HCT116 (cell line): ENCODE data around the gene IFT25. TPM values are rescaled to one million over a fixed set of nuclear protein-coding genes. Genes with fewer than 3 reads are reported as not detected.

ENCODE experiments used
- ATAC-seq: fragments of 200-7000 bp; cut with Tn5 transposase; 2 replicates; pipeline ENCODE4 v1.9.1; 2020; ENCODE audit warnings: mild to moderate bottlenecking, moderate library complexity
- BruUV-seq: library from RNA; stranded (reverse); fragments of 400-500 nt; replicated peaks from 2 replicates; lab custom pipeline; 2021; lab: Mats Ljungman, UMichigan
- CTCF ChIA-PET: fragments of 300-600 bp; sonication (Branson Sonifier 250); formaldehyde crosslinking; loops from one replicate; lab custom pipeline; 2021; ENCODE audit warnings: antibody characterized with exemption; lab: Charles Lee
- POLR2A ChIA-PET: fragments of 300-600, 350-600 bp; sonication (Branson Sonifier 250); formaldehyde crosslinking; loops from one replicate; lab custom pipeline; 2021; ENCODE audit warnings: antibody characterized with exemption; lab: Charles Lee
- RAD21 ChIA-PET, 2 experiments: fragments of 300-600 bp; sonication (Branson Sonifier 250); formaldehyde crosslinking; loops; one replicate each; lab custom pipeline; 2023; ENCODE audit warnings: low total read pairs in 2 of 2; ENCODE audit not compliant: uncharacterized antibody in 2 of 2, unreplicated experiment in 2 of 2, low non-redundant PET in 1 of 2; lab: Charles Lee
- DNase-seq: peaks from one replicate; pipeline ENCODE4 v3.0.0-alpha.2; 2010; ENCODE audit warnings: low read depth, low spot score
- H2AFZ ChIP-seq: fragments of 200-600 bp; shearing (Covaris generic), sonication (generic); 2 replicates; pipeline ENCODE4 v1.6.1; 2017; ENCODE audit warnings: low read depth, mixed run types, mixed read lengths, antibody characterized with exemption, low read length; ENCODE audit not compliant: poor library complexity, severe bottlenecking
- H3K27ac ChIP-seq: 2 replicates; pipeline ENCODE4 v1.5.1; 2012; ENCODE audit warnings: low read depth, low read length
- H3K27me3 ChIP-seq: fragments of 200-600 bp; sonication (generic); 2 replicates; pipeline ENCODE4 v1.6.1; 2016; ENCODE audit warnings: mixed run types, low read length, mixed read lengths; ENCODE audit not compliant: insufficient read depth
- H3K36me3 ChIP-seq, 2 experiments: fragments of 200-500 bp in 1 of 2; fragments of 200-600 bp in 1 of 2; sonication (Bioruptor generic) in 1 of 2; sonication (generic) in 1 of 2; 2 replicates each; pipeline versions ENCODE4 v1.5.1 to v1.6.1; 2014 to 2016; ENCODE audit warnings: low read length in 2 of 2, inconsistent platforms in 1 of 2, mixed read lengths in 1 of 2, mixed run types in 1 of 2; ENCODE audit not compliant: insufficient read depth in 2 of 2, control insufficient read depth in 1 of 2
- H3K4me1 ChIP-seq, 2 experiments: fragments of 200-600 bp in 1 of 2; sonication (generic) in 1 of 2; 2 replicates each; pipeline versions ENCODE4 v1.5.1 to v1.6.1; 2012 to 2017; ENCODE audit warnings: low read length in 2 of 2, inconsistent platforms in 1 of 2, mild to moderate bottlenecking in 1 of 2, mixed read lengths in 1 of 2, mixed run types in 1 of 2, moderate library complexity in 1 of 2; ENCODE audit not compliant: insufficient read depth in 2 of 2, control insufficient read depth in 1 of 2
- H3K4me2 ChIP-seq: fragments of 200-600 bp; sonication (generic); 2 replicates; pipeline ENCODE4 v1.6.1; 2017; ENCODE audit warnings: mixed run types, low read length, mixed read lengths
- H3K4me3 ChIP-seq, 2 experiments: fragments of 200-600 bp in 1 of 2; sonication (generic) in 1 of 2; replicated peaks in 1 of 2; 2 replicates each; pipeline ENCODE4 v1.5.1; 2011 to 2016; ENCODE audit warnings: low read length in 2 of 2, control low read depth in 1 of 2, low read depth in 1 of 2, mild to moderate bottlenecking in 1 of 2, mixed read lengths in 1 of 2, mixed run types in 1 of 2
- H3K79me2 ChIP-seq: fragments of 200-600 bp; sonication (generic); 2 replicates; pipeline ENCODE4 v1.6.1; 2017; ENCODE audit warnings: mild to moderate bottlenecking, mixed run types, low read length, moderate library complexity, mixed read lengths; ENCODE audit not compliant: insufficient read depth
- H3K9ac ChIP-seq: fragments of 200-600 bp; sonication (generic); 2 replicates; pipeline ENCODE4 v1.6.1; 2016; ENCODE audit warnings: low read length, mixed read lengths
- H3K9me2 ChIP-seq: fragments of 200-600 bp; sonication (generic), shearing (Covaris generic); 2 replicates; pipeline ENCODE4 v1.6.1; 2017; ENCODE audit warnings: mixed run types, mild to moderate bottlenecking, moderate library complexity; ENCODE audit not compliant: insufficient read depth
- H3K9me3 ChIP-seq, 2 experiments: fragments of 200-500 bp in 1 of 2; fragments of 200-600 bp in 1 of 2; sonication (Bioruptor generic) in 1 of 2; sonication (generic) in 1 of 2; 2 replicates each; pipeline ENCODE4 v1.6.1; 2014 to 2017; ENCODE audit warnings: low read length in 2 of 2, mixed read lengths in 2 of 2, inconsistent platforms in 1 of 2, low read depth in 1 of 2, mild to moderate bottlenecking in 1 of 2, mixed run types in 1 of 2, moderate library complexity in 1 of 2; ENCODE audit not compliant: control insufficient read depth in 1 of 2, insufficient read depth in 1 of 2
- H4K20me1 ChIP-seq: fragments of 200-600 bp; sonication (generic), shearing (Covaris generic); 2 replicates; pipeline ENCODE4 v1.6.1; 2017; ENCODE audit warnings: mixed run types, mild to moderate bottlenecking, moderate library complexity; ENCODE audit not compliant: insufficient read depth
- CBX3 ChIP-seq: IDR thresholded peaks from 2 replicates; pipeline ENCODE4 v1.6.1; 2012; ENCODE audit warnings: low read depth
- CEBPB ChIP-seq: IDR thresholded peaks from 2 replicates; pipeline ENCODE4 v1.6.1; 2012; ENCODE audit warnings: low read depth
- EGR1 ChIP-seq: IDR thresholded peaks from 2 replicates; pipeline ENCODE4 v1.6.1; 2012; ENCODE audit warnings: low read depth
- ELF1 ChIP-seq: IDR thresholded peaks from 2 replicates; pipeline ENCODE4 v1.6.1; 2012; ENCODE audit warnings: low read depth, borderline replicate concordance
- FOSL1 ChIP-seq: IDR thresholded peaks from 2 replicates; pipeline ENCODE4 v1.6.1; 2012; ENCODE audit warnings: low read depth
- JUND ChIP-seq: IDR thresholded peaks from 2 replicates; pipeline ENCODE4 v1.6.1; 2012
- POLR2A ChIP-seq: IDR thresholded peaks from 2 replicates; pipeline ENCODE4 v1.7.0; 2011; ENCODE audit warnings: borderline replicate concordance; ENCODE audit not compliant: insufficient read depth, insufficient read length; ENCODE audit errors: extremely low read depth
- POLR2AphosphoS5 ChIP-seq: IDR thresholded peaks from 2 replicates; pipeline ENCODE4 v1.6.1; 2011; ENCODE audit warnings: mild to moderate bottlenecking, low read depth, low read length, moderate library complexity
- RAD21 ChIP-seq: IDR thresholded peaks from 2 replicates; pipeline ENCODE4 v1.6.1; 2012; ENCODE audit warnings: low read depth, mild to moderate bottlenecking
- SIN3A ChIP-seq: IDR thresholded peaks from 2 replicates; pipeline ENCODE4 v1.6.1; 2012; ENCODE audit warnings: low read depth
- SP1 ChIP-seq: IDR thresholded peaks from 2 replicates; pipeline ENCODE4 v1.6.1; 2012; ENCODE audit warnings: low read depth
- TCF7L2 ChIP-seq: IDR thresholded peaks from 2 replicates; pipeline ENCODE4 v1.7.0; 2011; ENCODE audit warnings: borderline replicate concordance, inconsistent platforms; ENCODE audit not compliant: insufficient read depth, insufficient read length; ENCODE audit errors: extremely low read depth
- YY1 ChIP-seq: IDR thresholded peaks from 2 replicates; pipeline ENCODE4 v1.6.1; 2011; ENCODE audit warnings: low read length, low read depth, moderate library complexity, mild to moderate bottlenecking; ENCODE audit not compliant: insufficient replicate concordance; ENCODE audit errors: extremely low read depth
- ZFX ChIP-seq: fragments of 450-650 bp; IDR thresholded peaks from 2 replicates; pipeline ENCODE4 v1.6.1; 2017
- intact Hi-C: fragments of 100-400 bp; cut with micrococcal nuclease; formaldehyde crosslinking; loops from 2 replicates; pipeline ENCODE4 v1.10.0; 2022
- total RNA-seq: library from RNA; stranded (reverse); gene quantifications from one replicate; pipeline ENCODE4 v1.2.1, GENCODE V29; 2021; ENCODE audit not compliant: unreplicated experiment
- TF ChIP-seq, protein P1 (sequence below): IDR thresholded peaks from 2 replicates; pipeline ENCODE4 v1.6.1; 2012
- TF ChIP-seq, protein P2 (sequence below), 3 experiments: fragments of 200-600 bp in 1 of 3; sonication (generic) in 1 of 3; IDR thresholded peaks in 2 of 3; conservative IDR thresholded peaks in 1 of 3; 2 replicates each; pipeline ENCODE4 v1.5.1; 2012 to 2017; ENCODE audit warnings: low read depth in 2 of 3, low read length in 2 of 3, antibody characterized with exemption in 1 of 3, borderline replicate concordance in 1 of 3, control low read depth in 1 of 3, mild to moderate bottlenecking in 1 of 3, mixed read lengths in 1 of 3, mixed run types in 1 of 3, moderate library complexity in 1 of 3; ENCODE audit not compliant: insufficient read depth in 1 of 3
- TF ChIP-seq, protein P3 (sequence below): IDR thresholded peaks from 2 replicates; pipeline ENCODE4 v1.6.1; 2012

IFT25 gene
- total RNA-seq, 1 experiment from 2014 or later, result 45.1 TPM

DNA sequence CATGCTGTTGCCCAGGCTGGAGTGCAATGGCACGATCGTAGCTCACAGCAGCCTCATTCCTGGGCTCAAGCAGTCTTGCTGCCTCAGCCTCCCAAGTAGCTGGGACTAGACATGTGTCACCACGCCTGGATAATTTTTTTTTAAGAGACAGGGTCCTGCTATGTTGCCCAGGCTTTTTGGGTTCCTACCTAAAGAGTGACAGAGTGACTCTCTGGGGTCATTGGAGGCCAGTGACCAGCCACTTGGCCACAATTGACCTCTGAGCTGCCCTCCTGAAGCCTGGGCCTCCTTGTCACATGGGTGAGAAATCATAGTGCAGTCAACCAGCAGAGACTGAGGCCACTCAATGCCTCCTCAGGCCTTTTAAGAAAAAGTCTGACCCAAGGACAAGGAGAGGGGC lies 45.8 kb downstream of the IFT25 start:
- Histone ChIP-seq H3K79me2 (no peaks in the 10 kb centered on the region), H3K9me2 (no peaks in the 10 kb centered on the region), H3K9ac (no peak overlapping the region), H3K4me2 (no peak overlapping the region), H3K36me3 (no peaks in the 10 kb centered on the region), H2AFZ (no peak overlapping the region), H4K20me1 (no peaks in the 10 kb centered on the region), H3K27me3 (no peaks in the 10 kb centered on the region), H3K27ac (no peak overlapping the region), H3K9me3 (no peaks in the 10 kb centered on the region), H3K4me3 (no peak overlapping the region), H3K4me1 (peaks cover 0 to 8% of the 10 kb centered on the region in 2 experiments; a peak in 1 of 4 replicates)
- RAD21 ChIA-PET, result no interaction called here
- DNase-seq (no peak), ATAC-seq (no peak)
- no peak for TF ChIP-seq CEBPB
- no peak for TF ChIP-seq POLR2A
- TF ChIP-seq YY1, result no peak
- no peak for TF ChIP-seq RAD21
- no peak for TF ChIP-seq CBX3
- no peak for TF ChIP-seq JUND
- no peak for TF ChIP-seq EGR1
- TF ChIP-seq ZFX, result no peak
- TF ChIP-seq, protein P1, sequence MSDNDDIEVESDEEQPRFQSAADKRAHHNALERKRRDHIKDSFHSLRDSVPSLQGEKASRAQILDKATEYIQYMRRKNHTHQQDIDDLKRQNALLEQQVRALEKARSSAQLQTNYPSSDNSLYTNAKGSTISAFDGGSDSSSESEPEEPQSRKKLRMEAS, result no peak
- no peak for TF ChIP-seq POLR2AphosphoS5
- TF ChIP-seq SIN3A, result no peak
- TF ChIP-seq TCF7L2, result no peak
- TF ChIP-seq ELF1, result no peak
- TF ChIP-seq, protein P2, sequence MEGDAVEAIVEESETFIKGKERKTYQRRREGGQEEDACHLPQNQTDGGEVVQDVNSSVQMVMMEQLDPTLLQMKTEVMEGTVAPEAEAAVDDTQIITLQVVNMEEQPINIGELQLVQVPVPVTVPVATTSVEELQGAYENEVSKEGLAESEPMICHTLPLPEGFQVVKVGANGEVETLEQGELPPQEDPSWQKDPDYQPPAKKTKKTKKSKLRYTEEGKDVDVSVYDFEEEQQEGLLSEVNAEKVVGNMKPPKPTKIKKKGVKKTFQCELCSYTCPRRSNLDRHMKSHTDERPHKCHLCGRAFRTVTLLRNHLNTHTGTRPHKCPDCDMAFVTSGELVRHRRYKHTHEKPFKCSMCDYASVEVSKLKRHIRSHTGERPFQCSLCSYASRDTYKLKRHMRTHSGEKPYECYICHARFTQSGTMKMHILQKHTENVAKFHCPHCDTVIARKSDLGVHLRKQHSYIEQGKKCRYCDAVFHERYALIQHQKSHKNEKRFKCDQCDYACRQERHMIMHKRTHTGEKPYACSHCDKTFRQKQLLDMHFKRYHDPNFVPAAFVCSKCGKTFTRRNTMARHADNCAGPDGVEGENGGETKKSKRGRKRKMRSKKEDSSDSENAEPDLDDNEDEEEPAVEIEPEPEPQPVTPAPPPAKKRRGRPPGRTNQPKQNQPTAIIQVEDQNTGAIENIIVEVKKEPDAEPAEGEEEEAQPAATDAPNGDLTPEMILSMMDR (IDR thresholded peaks at IDR 0.05 in 2 of 3, conservative IDR thresholded peaks at IDR 0.05 in 1 of 3; ENCODE audit: borderline replicate concordance in 1 of 3, insufficient read depth in 1 of 3, low read depth in 2 of 3, low read length in 2 of 3), result no peak
- TF ChIP-seq FOSL1, result no peak
- no peak for TF ChIP-seq SP1
- TF ChIP-seq, protein P3, sequence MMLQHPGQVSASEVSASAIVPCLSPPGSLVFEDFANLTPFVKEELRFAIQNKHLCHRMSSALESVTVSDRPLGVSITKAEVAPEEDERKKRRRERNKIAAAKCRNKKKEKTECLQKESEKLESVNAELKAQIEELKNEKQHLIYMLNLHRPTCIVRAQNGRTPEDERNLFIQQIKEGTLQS, result no peak
- intact Hi-C loops, result no loop called here
- no TSS peak for BruUV-seq
- CTCF ChIA-PET, result no interaction called here
- POLR2A ChIA-PET, result no interaction called here
